DLD1 (cell line): ENCODE data around the gene C1orf167.

Experiments
- in situ Hi-C: cut with HindIII; loops from 2 replicates; pipeline ENCODE4 v1.10.0; 2017; ENCODE audit warnings: low sequenced_read_pairs

C1orf167 gene

GRCh38 chr1:11764115-11764514, 2.1 kb downstream of the C1orf167 start:
- in situ Hi-C loops: no loop called here

- in situ Hi-C loops: no loop called here
Observed at GRCh38 chr1:11764519-11764918, 2.5 kb downstream of the C1orf167 start.

GRCh38 chr1:11765661-11766428, 3.9 kb downstream of the C1orf167 start:
- in situ Hi-C loops: no loop called here

- in situ Hi-C loops: no loop called here
Observed at GRCh38 chr1:11766429-11766776, 4.4 kb downstream of the C1orf167 start.

- in situ Hi-C loops: no loop called here
Observed at GRCh38 chr1:11767922-11768704, 6.1 kb downstream of the C1orf167 start.

DNA sequence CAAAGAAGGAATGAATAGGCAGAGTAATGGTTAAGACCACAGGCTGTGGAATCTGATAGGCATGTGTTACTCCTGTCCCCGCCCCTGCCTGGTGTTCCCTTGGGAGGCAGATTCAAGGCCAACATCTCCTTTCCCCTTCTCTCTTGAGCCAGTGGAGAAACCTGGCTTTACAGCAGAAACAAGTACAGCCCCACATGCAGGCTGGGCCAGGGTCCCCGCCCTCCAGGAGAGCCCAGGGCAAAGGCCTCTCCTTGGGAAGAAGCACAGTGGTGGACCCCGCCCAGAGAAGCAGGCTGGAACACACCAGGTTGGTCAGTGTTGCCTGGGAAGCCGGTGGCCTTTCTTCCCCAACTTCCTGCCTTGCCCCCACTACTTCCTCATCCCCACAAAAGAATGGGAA, 6.8 kb downstream of the C1orf167 start:
- in situ Hi-C loops: no loop called here

- in situ Hi-C loops: no loop called here
Observed at GRCh38 chr1:11769274-11769673, 7.3 kb downstream of the C1orf167 start.

GRCh38 chr1:11770011-11770410, 8.0 kb downstream of the C1orf167 start:
- in situ Hi-C loops: no loop called here

DNA sequence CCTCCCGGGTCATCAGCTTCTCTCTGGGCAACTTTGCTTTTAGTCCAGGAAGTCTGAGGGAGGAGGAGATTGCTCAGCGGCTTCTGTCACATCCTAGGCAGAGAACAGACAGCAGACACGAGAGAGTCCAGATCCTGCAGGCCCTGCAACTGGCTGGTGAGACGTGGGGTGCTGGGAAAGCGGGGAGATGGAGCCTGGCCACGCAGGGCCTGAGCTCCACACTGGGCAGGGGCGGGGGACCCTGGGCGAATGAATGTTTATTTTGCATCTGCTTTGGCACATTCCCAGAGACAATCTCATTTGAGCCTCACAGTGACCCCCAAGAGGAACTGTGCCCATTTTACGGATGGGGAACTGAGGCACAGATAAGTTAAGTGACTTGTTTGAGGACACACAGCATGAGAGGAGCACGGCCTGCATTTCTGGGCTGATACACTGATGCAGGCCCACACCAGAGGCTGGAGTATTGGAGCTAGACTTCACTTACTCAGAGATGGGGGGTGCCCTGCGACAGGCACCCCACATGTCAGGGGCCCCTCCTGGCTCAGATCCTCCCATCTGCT, 9.6 kb downstream of the C1orf167 start:
- in situ Hi-C loops: no loop called here

DNA sequence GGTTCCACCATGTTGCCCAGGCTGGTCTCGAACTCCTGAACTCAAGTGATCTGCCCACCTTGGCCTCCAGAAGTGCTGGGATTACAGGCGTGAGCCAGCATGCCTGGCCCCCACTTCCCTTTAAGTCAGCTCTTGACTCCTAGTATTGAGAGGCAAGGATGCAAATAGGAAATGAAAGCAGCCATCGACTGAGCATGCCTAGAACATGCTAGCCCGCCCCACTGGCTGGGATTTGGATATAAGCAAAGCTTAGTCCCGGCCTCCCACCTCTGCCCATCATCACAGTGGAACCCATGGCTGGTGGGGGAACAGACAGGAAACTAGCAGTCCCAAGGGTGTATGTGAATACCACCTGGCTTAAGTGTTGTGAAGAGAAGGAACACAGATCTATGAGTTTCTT, 10.5 kb downstream of the C1orf167 start:
- in situ Hi-C loops: no loop called here

- in situ Hi-C loops: no loop called here
Observed at GRCh38 chr1:11774753-11775152, 12.8 kb downstream of the C1orf167 start.

- in situ Hi-C loops: no loop called here
Observed at GRCh38 chr1:11777658-11778322, 15.8 kb downstream of the C1orf167 start.

DNA sequence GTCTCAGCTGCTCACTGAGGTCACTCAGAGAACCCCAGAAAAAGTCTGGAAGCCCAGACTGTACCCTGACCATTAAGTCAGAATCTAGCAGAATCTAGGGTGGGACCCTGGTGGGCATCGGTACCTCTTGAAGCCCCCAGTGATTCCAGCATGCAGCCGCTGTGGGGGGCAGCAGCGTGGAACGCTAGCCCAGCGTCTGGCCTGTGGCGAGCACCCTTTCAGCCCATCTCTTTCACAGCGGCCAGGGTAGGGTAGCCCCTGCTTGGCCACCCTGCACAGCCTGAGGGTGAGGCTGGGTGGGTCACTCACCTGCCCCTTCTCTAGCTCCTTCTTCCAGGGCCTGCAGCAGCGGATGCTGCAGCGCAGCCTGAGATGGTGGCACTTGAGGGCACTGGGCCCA, 16.3 kb downstream of the C1orf167 start:
- in situ Hi-C loops: no loop called here

DNA sequence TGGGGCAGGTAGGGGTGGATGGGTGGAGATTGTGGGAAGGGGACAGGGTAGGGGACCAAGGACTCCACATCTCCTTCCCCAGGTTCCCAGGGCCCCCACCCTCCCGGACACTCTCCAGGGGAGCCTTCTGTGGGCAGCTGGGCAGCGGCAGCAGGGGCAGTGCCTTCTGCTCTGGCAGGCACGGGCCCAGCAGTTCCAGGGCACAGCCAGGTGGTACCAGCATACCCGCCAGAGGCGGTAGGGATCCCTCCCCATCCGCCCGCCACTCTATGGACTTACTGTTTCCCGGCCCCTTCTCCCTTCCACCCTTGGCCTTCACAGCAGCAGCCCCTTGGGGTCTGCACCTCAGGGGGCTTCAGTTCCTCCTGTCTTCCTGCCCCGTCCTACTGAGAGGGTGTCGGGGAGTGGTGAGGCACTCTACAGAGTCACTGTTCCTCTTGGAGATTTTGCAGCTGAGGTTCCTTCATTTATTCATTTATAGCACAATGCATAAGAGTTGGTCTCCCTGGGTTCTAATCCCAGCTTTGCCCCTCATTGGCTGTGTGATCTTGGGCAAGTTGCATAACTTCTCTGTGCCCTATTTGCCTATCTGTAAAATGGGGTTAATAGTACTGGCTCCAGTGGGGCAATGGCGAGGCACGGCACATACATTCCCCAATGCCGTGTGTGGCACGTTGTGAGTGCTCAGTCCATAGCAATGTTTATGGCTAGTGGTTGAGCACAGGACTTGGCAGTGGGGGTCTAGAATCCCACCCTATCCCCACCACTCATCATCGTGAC, 17.0 kb downstream of the C1orf167 start:
- in situ Hi-C loops: no loop called here

DNA sequence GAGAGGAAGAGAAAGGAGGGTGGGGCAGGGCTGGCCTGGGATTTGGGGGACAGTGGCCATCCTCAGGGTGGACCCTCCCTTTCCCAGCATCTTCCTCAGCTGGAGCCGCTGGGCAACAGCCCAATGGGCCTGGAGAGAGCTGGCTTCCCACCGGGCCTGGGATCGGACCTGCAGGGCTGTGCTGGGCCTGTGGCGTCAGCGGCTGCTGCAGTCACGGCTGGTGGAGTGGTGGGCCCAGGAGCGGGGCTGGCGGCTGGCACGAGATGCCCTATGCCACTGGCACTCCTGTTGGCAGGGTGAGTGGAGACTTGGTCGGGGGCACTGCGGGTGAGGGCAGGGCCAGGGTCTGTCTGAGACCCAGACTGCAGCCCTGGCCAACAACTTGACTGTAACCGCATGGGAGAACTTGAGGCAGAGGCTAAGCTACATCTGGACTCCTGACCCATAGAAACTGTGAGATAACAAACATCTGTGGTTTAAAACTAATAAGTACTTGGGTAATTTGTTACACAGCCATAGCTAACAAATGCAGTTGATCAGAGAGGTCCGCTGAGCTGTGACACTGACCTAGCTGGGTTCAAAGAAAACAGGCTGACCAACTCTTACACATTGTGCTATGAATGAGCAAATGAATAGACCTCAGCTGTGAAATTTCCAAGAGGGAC, 17.9 kb downstream of the C1orf167 start:
- in situ Hi-C loops: no loop called here

DNA sequence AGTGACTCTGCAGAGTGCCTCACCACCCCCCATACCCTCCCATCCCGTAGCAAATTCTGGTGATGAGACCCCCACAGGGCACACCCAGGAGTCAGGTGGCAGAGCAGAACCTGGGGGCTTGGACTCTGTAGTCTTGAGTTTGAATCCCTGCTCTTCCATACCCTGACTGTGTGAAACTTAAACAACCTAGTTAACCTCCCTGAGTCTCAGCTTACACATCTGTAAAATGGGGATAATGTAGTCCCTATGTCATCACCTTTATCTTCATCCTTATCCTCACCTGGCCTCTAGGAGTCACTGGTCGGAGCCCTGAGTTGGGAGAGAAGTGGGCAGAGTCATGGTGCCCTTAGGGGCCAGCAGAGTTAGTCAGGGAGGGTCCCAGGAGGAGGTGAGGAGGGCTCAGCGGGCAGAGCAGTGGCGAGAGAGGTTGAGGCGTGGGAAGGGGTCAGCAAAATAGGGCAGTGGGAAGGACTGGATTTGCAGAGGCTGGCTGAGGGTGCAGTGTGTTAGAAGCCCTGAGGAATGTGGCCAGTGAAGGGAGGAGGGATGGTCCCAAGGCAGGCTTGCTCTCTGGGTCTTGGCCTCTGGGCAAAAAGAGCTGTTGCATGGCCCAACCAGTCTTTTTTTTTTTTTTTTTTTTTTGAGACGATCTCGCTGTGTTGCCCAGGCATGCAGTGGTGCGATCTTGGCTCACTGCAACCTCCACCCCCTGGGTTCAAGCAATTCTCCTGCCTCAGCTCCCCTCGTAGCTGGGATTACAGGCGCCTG, 18.6 kb downstream of the C1orf167 start:
- in situ Hi-C loops: no loop called here

DNA sequence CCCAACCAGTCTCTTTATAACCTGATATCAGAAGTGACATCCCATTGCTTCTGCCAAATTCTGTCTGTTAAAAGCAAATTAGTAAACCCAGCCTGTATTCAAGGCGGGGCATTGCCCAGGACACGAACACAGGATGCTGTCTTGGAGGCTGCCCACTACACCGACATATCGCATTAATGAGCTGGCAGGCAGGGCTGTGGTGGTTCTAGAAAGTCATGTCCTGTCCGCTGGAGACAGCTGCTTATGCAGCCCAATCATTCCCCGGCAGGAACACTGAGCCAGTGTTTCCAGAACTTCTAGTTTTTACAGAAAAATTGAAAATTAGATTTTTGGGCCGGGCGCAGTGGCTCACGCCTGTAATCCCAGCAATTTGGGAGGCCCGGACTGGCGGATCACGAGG, 19.3 kb downstream of the C1orf167 start:
- in situ Hi-C loops: no loop called here

DNA sequence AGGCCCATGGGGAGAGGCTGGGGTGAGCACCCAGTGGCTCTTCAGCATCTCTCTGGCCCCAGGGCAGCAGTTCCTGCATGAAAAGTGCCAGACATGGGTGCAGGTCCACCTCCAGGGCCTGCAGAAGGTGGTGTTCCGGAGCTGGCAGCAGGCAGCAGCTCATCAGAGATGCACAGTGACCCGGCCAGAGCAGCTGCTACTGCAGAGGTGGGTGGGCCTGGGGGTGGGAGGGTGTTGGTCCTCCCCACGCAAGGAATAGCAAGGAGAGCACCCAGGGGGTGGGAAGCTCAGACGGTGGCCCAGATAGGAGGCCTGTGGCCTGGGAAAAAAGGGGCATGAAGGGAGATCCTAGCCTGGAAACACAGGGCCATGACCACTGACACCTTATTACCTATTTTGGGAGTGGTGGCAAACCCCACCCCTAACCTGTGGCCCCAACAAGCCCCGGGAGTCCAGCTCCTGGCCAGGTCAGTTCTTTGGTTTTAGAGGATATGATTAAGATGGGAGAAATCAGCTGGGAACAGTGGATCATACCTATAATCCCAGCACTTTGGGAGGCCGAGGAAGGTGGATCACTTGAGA, 20.2 kb downstream of the C1orf167 start:
- in situ Hi-C loops: no loop called here

DNA sequence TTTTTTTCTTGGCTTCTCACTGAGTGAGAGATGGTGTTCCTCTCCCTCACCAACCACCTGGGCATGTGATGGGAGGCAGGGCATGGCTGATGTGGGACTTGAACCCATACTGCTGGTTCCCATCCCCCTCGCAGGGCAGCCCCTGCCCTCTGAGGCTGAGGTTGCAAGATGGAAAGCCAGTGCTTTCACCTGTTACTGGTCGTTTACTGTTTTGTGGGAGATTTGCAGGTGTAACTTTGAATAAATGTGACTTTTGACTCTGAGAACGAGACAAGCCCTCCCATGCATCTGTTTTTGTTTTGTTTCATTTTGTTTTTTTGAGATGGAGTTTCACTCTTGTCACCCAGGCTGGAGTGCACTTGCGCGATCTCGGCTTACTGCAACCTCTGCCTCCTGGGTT, 21.6 kb downstream of the C1orf167 start:
- in situ Hi-C loops: no loop called here
